NB4 (cell line): ENCODE measurements around the gene ATP2B1.

Experiments
- CTCF ChIP-seq: IDR thresholded peaks from one replicate; pipeline ENCODE4 v1.5.1; 2012; ENCODE audit warnings: low read depth, low read length
- POLR2A ChIP-seq: IDR thresholded peaks from 2 replicates; pipeline ENCODE4 v1.6.1; 2011; ENCODE audit warnings: mild to moderate bottlenecking; ENCODE audit not compliant: insufficient read length; ENCODE audit errors: extremely low read depth
- TF ChIP-seq, protein P1 (sequence below): IDR thresholded peaks from 2 replicates; pipeline ENCODE4 v1.6.1; 2011; ENCODE audit warnings: low read depth, low read length

- TF ChIP-seq CTCF, result no peak
- TF ChIP-seq POLR2A, result no peak
- TF ChIP-seq, protein P1, sequence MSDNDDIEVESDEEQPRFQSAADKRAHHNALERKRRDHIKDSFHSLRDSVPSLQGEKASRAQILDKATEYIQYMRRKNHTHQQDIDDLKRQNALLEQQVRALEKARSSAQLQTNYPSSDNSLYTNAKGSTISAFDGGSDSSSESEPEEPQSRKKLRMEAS, result no peak
Observed at GRCh38 chr12:89676930-89677329, 31.7 kb downstream of the ATP2B1 start.
